ENCODE results near the gene NOC4L.

NOC4L gene

GRCh38 chr12:132201391-132202120 lies 57.3 kb downstream of the NOC4L start:
- DNase-seq, result no peak
